Natural killer cell (primary cell): ENCODE data around the gene MIEF2. TPM values are rescaled to one million over a fixed set of nuclear protein-coding genes. Genes with fewer than 3 reads are reported as not detected.

Source experiments
- ATAC-seq, 3 donors: fragments of 150-1000 bp in 2 of 3; fragments of 200-7000 bp in 1 of 3; cut with Tn5 transposase; 1 replicate in 1 of 3; 2 replicates in 2 of 3; pipeline ENCODE4 v1.10.0; 2021; ENCODE audit warnings: mild to moderate bottlenecking in 2 of 3, moderate library complexity in 2 of 3
- DNase-seq, 2 donors: peaks; one replicate each; pipeline versions ENCODE4 v3.0.0 to v3.0.0-alpha.2; 2013 to 2021; ENCODE audit warnings: mixed read lengths in 1 of 2
- H3K27ac ChIP-seq: one replicate; pipeline ENCODE4 v1.5.1; 2013; ENCODE audit warnings: mild to moderate bottlenecking, low read length
- H3K27me3 ChIP-seq: one replicate; pipeline ENCODE4 v1.6.1; 2013; ENCODE audit warnings: low read length; ENCODE audit not compliant: control insufficient read depth, insufficient read depth
- H3K36me3 ChIP-seq: one replicate; pipeline ENCODE4 v1.6.1; 2013; ENCODE audit warnings: low read length; ENCODE audit not compliant: control insufficient read depth, insufficient read depth
- H3K4me1 ChIP-seq: one replicate; pipeline ENCODE4 v1.6.1; 2013; ENCODE audit warnings: low read length; ENCODE audit not compliant: control insufficient read depth, insufficient read depth
- H3K4me3 ChIP-seq: one replicate; pipeline ENCODE4 v1.5.1; 2013; ENCODE audit warnings: low read length
- H3K9me3 ChIP-seq: one replicate; pipeline ENCODE4 v1.6.1; 2013; ENCODE audit warnings: low read length; ENCODE audit not compliant: control insufficient read depth, insufficient read depth
- H3K27ac Mint-ChIP-seq, 2 donors: one replicate each; pipeline ENCODE4 v1.8.0; 2022; ENCODE audit warnings: mild to moderate bottlenecking in 2 of 2, mixed read lengths in 2 of 2, moderate library complexity in 1 of 2
- H3K27me3 Mint-ChIP-seq, 2 donors: one replicate each; pipeline ENCODE4 v1.8.0; 2022; ENCODE audit warnings: low read depth in 2 of 2, mixed read lengths in 2 of 2
- H3K36me3 Mint-ChIP-seq: one replicate; pipeline ENCODE4 v1.8.0; 2022; ENCODE audit warnings: mixed read lengths
- H3K4me1 Mint-ChIP-seq, 2 donors: one replicate each; pipeline ENCODE4 v1.8.0; 2022; ENCODE audit warnings: mixed read lengths in 2 of 2
- H3K4me3 Mint-ChIP-seq: one replicate; pipeline ENCODE4 v1.8.0; 2022; ENCODE audit warnings: mild to moderate bottlenecking, moderate library complexity, mixed read lengths
- H3K9me3 Mint-ChIP-seq, 2 donors: one replicate each; pipeline ENCODE4 v1.8.0; 2022; ENCODE audit warnings: mixed read lengths in 2 of 2
- CTCF ChIP-seq: fragments of 200-600 bp; IDR thresholded peaks from one replicate; pipeline ENCODE4 v1.8.0; 2022; ENCODE audit warnings: antibody characterized with exemption
- WGBS: methylation state at CpG from one replicate; pipeline ENCODE4 v1.1.7; 2013; ENCODE audit warnings: missing lambda C conversion rate; ENCODE audit not compliant: insufficient coverage; 5-methylcytosine and 5-hydroxymethylcytosine counted together
- intact Hi-C: fragments of 100-400 bp; cut with micrococcal nuclease; formaldehyde crosslinking; loops from one replicate; pipeline ENCODE4 v1.14.2; 2022
- total RNA-seq, 4 donors: library from RNA; stranded (reverse); fragments of 120-200 nt in 1 of 4; gene quantifications; one replicate each; pipeline versions ENCODE4 v1.2.3 to v1.2.4, GENCODE V29; 2013 to 2022

Gene MIEF2
- total RNA-seq, 3 donors from 2014 or later (not counting 1 experiment from before 2014, with no cell fraction given), result 10.6 to 12.8 (median 11.3) TPM

GRCh38 chr17:18262111-18262510, 1.6 kb downstream of the MIEF2 start:
- Histone ChIP-seq H3K36me3 (peaks cover 18% of the 10 kb centered on the region), H3K27me3 (no peaks in the 10 kb centered on the region), H3K4me1 (peaks cover 47% of the 10 kb centered on the region), H3K27ac (no peak overlapping the region), H3K4me3 (no peak overlapping the region), H3K9me3 (no peaks in the 10 kb centered on the region)
- intact Hi-C loops, result no loop called here
- Mint-ChIP-seq H3K27me3 (no peaks in the 10 kb centered on the region), H3K36me3 (no peaks in the 10 kb centered on the region), H3K4me1 (peaks cover 15 to 30% of the 10 kb centered on the region in 2 donors), H3K9me3 (no peaks in the 10 kb centered on the region), H3K27ac (peak overlapping the region in 1 of 2 donors; percentile 81), H3K4me3 (peak overlapping the region; percentile 49)
- no peak for DNase-seq
- ATAC-seq, result no peak
- TF ChIP-seq CTCF, result no peak
- 97% methylated on average over 2 of the region's 2 CpGs for WGBS

GRCh38 chr17:18262641-18263040, 2.2 kb downstream of the MIEF2 start:
- no peaks in the 10 kb centered on the region for H3K9me3 ChIP-seq
- H3K36me3 ChIP-seq, result peaks cover 18% of the 10 kb centered on the region
- H3K4me3 ChIP-seq, result no peak overlapping the region
- intact Hi-C loops, result no loop called here
- Mint-ChIP-seq H3K36me3 (no peaks in the 10 kb centered on the region), H3K4me3 (no peak overlapping the region), H3K27ac (no peak overlapping the region), H3K4me1 (peaks cover 10 to 24% of the 10 kb centered on the region in 2 donors), H3K27me3 (no peaks in the 10 kb centered on the region), H3K9me3 (no peaks in the 10 kb centered on the region)
- no peaks in the 10 kb centered on the region for H3K27me3 ChIP-seq
- peaks cover 47% of the 10 kb centered on the region for H3K4me1 ChIP-seq
- no peak for TF ChIP-seq CTCF
- ATAC-seq, result no peak
- 95% methylated on average over 12 of the region's 12 CpGs for WGBS
- H3K27ac ChIP-seq, result no peak overlapping the region
- DNase-seq, result no peak

- Histone ChIP-seq H3K4me3 (no peak overlapping the region), H3K27me3 (no peaks in the 10 kb centered on the region), H3K4me1 (peaks cover 47% of the 10 kb centered on the region), H3K9me3 (no peaks in the 10 kb centered on the region), H3K36me3 (peaks cover 18% of the 10 kb centered on the region), H3K27ac (no peak overlapping the region)
- no peaks in the 10 kb centered on the region for H3K36me3 Mint-ChIP-seq
- no peak overlapping the region for H3K27ac Mint-ChIP-seq
- no peak overlapping the region for H3K4me3 Mint-ChIP-seq
- TF ChIP-seq CTCF, result no peak
- DNase-seq (no peak), ATAC-seq (no peak)
- H3K4me1 Mint-ChIP-seq, result peaks cover 5 to 19% of the 10 kb centered on the region in 2 donors
- intact Hi-C loops, result no loop called here
- WGBS, result 97% methylated on average over 50 of the region's 50 CpGs
- H3K9me3 Mint-ChIP-seq, result no peaks in the 10 kb centered on the region
- H3K27me3 Mint-ChIP-seq, result no peaks in the 10 kb centered on the region
Measured at GRCh38 chr17:18263885-18264682, 3.6 kb downstream of the MIEF2 start.
